GM12865 (cell line): ENCODE results near the gene UCP3.

Experiments used
- DNase-seq: peaks from one replicate; pipeline ENCODE4 v3.0.0; 2010; ENCODE audit warnings: low read depth
- H3K4me3 ChIP-seq: 2 replicates; pipeline ENCODE4 v1.5.1; 2011; ENCODE audit warnings: mild to moderate bottlenecking, low read depth, low read length, control low read depth
- CTCF ChIP-seq: IDR thresholded peaks from 2 replicates; pipeline ENCODE4 v1.5.1; 2011; ENCODE audit warnings: low read length, control low read depth, low read depth, inconsistent platforms; ENCODE audit not compliant: insufficient read depth; ENCODE audit errors: missing control alignments

The UCP3 gene

DNA sequence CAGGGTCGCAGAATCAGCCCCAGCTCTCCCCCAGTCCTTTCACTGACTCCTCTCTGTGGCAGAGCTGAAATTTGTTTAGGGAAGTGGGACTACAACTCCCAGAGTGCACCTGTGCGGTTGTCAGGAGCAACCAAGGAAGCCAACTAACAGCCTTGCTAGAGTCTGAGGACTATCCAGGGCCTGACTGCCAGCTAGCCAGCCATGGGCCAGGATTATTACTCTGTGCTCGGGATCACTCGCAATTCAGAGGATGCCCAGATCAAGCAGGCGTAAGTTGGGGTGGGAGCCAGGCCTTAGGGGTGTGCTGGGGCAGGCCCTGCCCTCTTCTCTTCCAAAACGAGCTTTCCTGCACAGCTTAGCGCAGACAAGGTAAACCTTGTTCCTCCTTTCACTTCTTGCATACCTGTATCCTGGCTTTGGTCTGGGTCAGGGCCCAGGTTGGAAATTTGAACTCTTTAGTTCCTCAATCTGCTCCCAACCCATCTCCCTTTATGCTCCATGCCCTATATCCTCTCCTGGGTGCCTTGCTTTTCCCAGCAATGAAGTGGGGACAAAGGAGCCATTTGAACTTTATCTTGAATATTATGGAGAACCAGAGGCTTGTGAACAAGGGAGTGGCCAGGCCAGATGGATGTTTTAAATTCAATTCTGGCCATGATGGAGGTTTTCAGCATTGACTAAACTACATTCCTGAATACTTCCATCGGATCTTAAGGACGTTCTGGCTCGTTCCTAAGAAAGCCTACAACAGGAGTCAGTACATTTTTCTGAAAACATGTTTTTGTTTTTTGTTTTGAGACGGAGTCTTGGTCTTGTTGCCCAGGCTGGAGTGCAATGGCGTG, 57.8 kb downstream of the UCP3 start, which contains the start of gene DNAJB13:
Gene DNAJB13, plus strand, starts transcription at position 158 of the 842 bp plus-strand sequence. Its CDS starts 44 bp downstream, at position 202.
- DNase-seq: peak; percentile 72
- no peak for TF ChIP-seq CTCF
- no peak within 1 kb of the TSS for H3K4me3 ChIP-seq
